Fibroblast of pulmonary artery (primary cell): ENCODE measurements around the gene KCNQ2.
"Not testable (repeated sequence)": the region's sequence is repeated elsewhere in the genome, so short reads cannot be mapped to it uniquely, and the experiment has no call there.

Source experiments
- DNase-seq: peaks from one replicate; pipeline ENCODE4 v3.0.0-alpha.2; 2010; ENCODE audit warnings: low read depth
- H3K4me3 ChIP-seq: replicated peaks from 2 replicates; pipeline ENCODE4 v1.5.1; 2011; ENCODE audit warnings: low read depth, mild to moderate bottlenecking, control low read depth, low read length, moderate library complexity
- TF ChIP-seq, protein P1 (sequence below): IDR thresholded peaks from 2 replicates; pipeline ENCODE4 v1.5.1; 2011; ENCODE audit warnings: mild to moderate bottlenecking, control low read depth, low read length, inconsistent platforms; ENCODE audit errors: missing control alignments

KCNQ2 gene

GRCh38 chr20:63518351-63518861 is 46.0 kb upstream of the KCNQ2 start:
- TF ChIP-seq, protein P1, sequence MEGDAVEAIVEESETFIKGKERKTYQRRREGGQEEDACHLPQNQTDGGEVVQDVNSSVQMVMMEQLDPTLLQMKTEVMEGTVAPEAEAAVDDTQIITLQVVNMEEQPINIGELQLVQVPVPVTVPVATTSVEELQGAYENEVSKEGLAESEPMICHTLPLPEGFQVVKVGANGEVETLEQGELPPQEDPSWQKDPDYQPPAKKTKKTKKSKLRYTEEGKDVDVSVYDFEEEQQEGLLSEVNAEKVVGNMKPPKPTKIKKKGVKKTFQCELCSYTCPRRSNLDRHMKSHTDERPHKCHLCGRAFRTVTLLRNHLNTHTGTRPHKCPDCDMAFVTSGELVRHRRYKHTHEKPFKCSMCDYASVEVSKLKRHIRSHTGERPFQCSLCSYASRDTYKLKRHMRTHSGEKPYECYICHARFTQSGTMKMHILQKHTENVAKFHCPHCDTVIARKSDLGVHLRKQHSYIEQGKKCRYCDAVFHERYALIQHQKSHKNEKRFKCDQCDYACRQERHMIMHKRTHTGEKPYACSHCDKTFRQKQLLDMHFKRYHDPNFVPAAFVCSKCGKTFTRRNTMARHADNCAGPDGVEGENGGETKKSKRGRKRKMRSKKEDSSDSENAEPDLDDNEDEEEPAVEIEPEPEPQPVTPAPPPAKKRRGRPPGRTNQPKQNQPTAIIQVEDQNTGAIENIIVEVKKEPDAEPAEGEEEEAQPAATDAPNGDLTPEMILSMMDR = no peak
- no peak overlapping the region for H3K4me3 ChIP-seq
- DNase-seq = no peak

DNA sequence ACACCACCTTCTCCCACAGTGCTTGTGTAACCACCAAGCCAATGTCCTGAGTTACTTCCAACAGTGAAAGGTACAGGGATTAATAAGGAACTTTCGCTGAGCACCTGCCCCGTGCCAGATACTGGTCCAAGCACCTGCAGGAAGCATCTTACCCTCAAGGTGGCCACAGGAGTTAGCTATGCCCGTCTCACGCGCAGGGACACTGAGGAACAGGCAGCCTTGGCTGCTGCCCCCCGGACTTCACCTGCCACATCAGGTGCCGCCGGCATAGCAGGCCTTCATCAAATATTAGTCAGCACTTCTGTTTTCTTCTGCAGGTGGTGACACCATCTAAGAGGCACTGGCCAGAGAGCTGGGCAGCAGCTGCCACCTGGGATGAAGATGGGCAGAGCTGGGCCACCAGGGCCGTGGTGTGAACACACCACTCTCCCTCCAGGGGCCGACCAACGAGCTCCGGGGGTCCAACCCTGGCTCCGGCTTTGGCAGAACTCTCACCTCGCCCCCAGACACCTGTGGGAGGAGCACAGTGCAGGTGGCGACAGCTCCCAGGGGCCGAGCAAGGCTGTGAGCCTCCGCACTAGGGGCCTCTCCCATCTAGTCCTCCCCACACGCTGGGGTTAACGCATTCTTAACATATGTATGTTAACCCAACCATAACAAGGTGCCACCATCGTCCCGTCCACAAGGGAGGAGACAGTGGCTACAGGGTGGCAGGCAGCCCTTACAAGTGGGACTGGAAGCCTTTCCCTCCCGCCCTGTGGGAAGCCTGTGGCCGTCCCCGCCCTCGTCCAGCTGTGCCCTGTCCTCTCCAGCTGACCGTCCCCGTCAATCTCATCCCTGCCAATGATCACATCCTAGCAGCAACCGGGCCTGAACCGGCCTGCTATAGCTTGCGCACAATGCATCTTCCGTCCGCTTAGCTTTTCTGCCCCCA is 45.2 kb upstream of the KCNQ2 start:
- DNase-seq = no peak
- TF ChIP-seq, protein P1 = no peak
- H3K4me3 ChIP-seq = no peak overlapping the region

DNA sequence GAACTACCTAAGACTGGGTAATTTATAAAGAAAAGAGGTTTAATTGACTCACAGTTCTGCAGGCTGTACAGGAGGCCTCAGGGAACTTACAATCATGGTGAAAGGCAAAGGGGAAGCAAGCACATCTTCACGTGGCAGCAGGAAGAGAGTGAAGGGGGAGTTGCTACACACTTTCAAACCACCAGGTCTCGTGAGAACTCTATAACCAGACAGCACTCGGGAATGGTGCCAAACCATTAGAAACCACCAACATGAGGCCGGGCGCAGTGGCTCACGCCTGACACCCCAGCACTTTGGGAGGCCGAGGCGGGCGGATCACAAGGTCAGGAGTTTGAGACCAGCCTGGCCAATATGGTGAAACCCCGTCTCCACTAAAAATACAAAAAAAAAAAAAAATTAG is 42.1 kb upstream of the KCNQ2 start:
- not testable (repeated sequence) for DNase-seq, H3K4me3 ChIP-seq

DNA sequence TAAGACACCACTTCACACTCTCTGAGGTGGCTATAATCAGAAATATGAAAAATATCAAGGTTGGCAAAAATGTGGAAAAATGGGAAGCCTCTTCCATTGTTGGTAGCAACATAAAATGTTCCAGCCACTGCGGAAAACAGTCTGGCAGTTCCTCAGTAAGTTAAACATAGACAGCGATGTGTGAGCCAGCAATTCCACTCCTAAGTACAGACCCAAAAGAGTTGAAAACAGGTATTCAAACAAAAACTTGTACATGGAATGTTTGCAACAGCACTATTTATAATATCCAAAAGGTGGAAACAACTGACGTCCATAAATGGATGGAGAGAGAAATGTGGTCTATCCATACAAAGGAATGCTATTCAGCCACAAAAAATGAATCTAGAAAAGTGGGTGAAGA is 40.8 kb upstream of the KCNQ2 start:
- DNase-seq = no peak
- TF ChIP-seq, protein P1 = no peak
- no peak overlapping the region for H3K4me3 ChIP-seq

- DNase-seq = no peak
- no peak overlapping the region for H3K4me3 ChIP-seq
- TF ChIP-seq, protein P1 = no peak
Observed at GRCh38 chr20:63509088-63509564, 36.7 kb upstream of the KCNQ2 start.

DNA sequence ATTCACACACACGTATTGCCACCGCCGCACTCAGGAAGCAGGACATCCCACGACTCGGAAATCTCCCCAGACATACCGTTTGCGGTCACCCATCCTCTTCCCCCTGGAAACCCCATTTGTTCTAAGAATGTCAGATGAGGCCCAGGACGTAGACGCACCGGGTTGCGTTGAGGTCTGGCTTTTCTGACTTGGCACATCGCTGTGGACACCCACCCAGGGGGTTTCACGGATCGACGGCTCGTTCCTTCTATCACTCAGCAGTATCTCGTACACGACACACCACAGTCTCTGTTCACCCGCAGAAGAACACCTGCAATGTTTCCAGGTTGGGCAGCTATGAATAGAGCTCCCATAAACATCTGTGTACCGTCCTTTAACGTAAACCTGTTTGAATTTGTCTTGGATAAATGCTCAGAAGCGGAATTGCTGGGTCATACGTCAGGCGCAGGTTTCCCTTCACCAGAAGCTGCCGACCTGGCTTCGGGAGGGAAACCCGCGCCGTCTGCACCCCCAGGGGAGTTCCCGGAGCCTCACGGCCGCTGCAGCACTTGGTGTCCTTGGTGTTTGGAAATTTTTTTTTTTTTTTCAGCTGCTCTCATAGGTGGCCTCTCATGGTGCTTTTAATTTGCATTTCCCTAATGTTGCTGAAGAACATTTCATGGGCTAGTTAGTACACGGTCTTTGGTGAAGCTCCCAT is 35.8 kb upstream of the KCNQ2 start:
- H3K4me3 ChIP-seq = no peak overlapping the region
- no peak for DNase-seq
- TF ChIP-seq, protein P1 = no peak

- TF ChIP-seq, protein P1 = no peak
- no peak for DNase-seq
- no peak overlapping the region for H3K4me3 ChIP-seq
Observed at GRCh38 chr20:63507083-63507743, 34.8 kb upstream of the KCNQ2 start.
